GM12892 (cell line): ENCODE data around the gene RAB40B.

Experiments
- POLR2A ChIP-seq: IDR thresholded peaks from 2 replicates; pipeline ENCODE4 v1.6.1; 2011; ENCODE audit warnings: low read depth, low read length, control low read depth
- POLR2AphosphoS5 ChIP-seq: IDR thresholded peaks from 2 replicates; pipeline ENCODE4 v1.6.1; 2011; ENCODE audit warnings: low read depth, low read length, control low read depth

DNA sequence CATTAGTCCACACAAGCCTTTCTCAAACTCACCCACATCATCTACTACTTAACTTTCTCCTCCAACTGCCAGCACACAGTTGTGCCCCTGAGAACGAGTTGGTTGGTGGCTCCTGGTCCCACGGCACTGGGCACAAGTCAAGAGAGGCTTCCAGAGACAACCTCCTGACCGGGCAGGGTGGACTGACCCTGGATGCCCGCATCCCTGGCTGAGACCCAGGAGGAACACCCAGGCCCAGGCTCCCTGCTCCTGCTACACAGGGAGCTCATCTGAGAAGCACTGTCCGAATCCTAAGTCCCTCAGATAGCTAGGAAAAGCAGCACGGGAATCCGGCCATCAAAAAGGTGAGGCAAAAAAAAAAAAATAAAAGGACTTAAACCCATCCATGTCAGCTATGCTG, 79.3 kb downstream of the RAB40B start:
- TF ChIP-seq POLR2AphosphoS5 = no peak
- no peak for TF ChIP-seq POLR2A
